Endometrium (tissue), 2 donors: ENCODE data around the gene KIAA1671.
"Not testable (repeated sequence)": the region's sequence is repeated elsewhere in the genome, so short reads cannot be mapped to it uniquely, and the experiment has no call there.

Experiments used
- FAIRE-seq: peaks from 2 replicates; lab custom pipeline; 2012; peaks lifted over from hg19 to GRCh38; lab: Jason Lieb, UNC
- donor health status: control.
- donor health status: control.

Gene KIAA1671

DNA sequence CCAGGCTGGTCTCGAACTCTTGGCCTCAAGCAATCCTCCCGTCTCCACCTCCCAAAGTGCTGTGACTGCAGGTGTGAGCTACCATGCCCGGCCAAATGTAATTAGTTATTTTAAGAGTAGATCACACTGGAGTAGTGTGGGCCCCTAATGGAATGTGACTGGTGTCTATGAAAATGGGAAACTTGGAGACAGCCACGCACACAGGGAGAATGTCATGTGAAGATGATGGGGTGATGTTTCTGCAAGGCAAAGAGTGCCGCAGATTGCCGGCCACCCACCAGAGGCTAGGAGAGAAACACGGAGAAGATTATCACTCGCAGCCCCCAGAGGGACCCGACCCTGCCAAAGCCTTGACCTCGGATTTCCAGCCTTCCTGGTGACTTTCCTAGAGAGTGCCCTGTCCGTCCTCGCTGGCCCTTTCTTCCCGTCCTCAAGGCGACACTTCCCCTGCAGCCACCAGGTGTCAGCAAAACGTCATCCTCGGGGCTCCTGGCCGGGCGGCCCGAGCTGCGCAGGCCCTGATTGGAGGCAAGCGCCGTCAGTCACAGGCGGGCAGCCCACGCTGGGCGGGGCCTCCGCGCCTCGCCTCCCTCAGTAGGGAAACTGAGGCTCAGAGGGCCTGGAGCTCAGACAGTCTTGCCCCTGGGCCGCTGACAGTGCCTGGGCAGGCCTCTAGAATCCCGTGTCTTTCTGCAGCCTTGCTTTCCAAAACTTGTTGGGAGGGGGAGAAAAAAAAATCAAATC lies 283.2 kb downstream of the KIAA1671 start:
- FAIRE-seq, result no peak

DNA sequence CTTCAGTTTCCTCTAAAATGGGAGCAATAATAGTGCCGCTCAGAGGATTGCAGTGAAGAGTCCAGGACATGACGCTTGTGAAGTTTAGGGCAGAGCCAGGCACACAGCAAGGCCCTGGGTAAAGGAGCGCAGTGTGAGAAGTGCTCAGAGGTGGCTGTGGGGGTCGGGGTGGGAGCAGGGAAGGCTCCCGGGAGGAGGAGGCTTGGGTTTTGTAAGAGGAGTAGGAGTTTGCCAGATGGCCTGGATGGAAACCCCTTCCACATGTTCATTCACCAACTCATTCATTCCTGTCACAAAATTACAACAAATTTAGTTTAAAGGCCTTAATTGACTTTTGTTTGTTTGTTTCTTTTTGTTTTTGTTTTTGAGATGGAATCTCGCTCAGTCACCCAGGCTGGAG lies 283.9 kb downstream of the KIAA1671 start:
- FAIRE-seq, result no peak

DNA sequence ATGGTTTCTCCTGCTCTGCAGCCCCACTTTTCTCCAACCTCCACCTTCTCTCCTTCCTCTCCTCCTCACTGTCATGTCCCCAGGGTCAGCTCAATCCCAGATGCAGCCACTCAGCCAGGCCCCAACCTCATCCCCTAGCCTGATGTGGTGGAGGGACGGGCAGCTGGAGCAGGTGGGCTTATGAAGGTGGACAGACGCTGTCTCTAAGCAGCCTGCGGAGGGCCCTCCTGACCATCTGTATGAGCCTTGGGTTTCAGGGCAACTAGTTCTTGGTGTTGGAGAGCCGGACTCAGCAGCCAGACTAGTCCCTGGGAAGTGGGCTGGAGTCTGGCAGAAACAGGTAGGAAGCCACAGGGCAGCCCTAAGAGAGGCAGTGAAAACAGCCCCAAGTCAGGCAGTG lies 285.0 kb downstream of the KIAA1671 start:
- no peak for FAIRE-seq

DNA sequence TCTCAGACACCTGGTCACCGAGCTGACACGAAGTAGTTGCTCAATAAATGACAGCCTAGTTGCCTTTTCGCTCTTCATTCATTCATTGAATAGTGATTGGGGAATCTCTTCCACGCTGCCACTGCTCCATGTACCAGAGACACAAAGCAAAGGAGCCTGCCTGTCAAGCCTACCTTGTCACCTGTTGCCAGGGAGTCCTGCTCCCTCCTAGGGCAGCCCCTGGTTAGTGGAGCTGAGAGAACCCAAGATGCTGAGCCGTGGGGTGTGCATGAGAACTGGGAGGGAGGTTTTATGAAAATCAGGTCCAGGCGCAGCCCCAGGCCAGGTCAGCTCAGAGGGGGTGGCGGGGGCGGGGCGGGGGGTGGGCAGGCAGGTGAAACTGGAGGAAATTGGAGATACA lies 285.5 kb downstream of the KIAA1671 start:
- FAIRE-seq, result not testable (repeated sequence)
